HG02981 (cell line): Measurements from ENCODE around the gene KCNJ10.
"Not testable (repeated sequence)": the region's sequence is repeated elsewhere in the genome, so short reads cannot be mapped to it uniquely, and the experiment has no call there.

Experiments used
- ATAC-seq: cut with Tn5 transposase; IDR thresholded peaks from one replicate; pipeline ENCODE4 v1.9.1; 2021; ENCODE audit warnings: mild to moderate bottlenecking, moderate library complexity; ENCODE audit not compliant: unreplicated experiment

Gene KCNJ10

GRCh38 chr1:160062230-160062532 lies 7.8 kb downstream of the KCNJ10 start:
- no peak for ATAC-seq

GRCh38 chr1:160061369-160062229 lies 8.4 kb downstream of the KCNJ10 start:
- ATAC-seq = no peak

DNA sequence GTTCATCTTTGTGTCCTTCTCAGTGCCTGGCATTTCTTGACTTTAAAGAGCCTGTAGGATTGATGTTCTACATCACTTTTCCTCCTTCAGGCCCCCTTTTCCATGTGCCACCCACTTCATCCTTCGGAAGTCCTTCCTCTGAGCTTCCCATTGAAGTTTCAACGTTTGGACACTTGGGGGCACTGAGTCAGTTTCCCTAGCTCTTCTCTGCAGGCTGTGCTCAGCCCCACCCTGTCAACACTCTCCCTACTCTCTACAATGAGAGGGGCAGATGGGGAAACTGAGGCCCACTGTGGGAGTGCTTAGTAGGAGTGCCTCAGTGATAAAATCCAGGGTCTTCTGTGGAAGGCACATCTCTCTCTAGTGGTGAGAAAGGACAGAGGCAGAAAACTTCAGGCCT lies 11.9 kb downstream of the KCNJ10 start:
- ATAC-seq = no peak

DNA sequence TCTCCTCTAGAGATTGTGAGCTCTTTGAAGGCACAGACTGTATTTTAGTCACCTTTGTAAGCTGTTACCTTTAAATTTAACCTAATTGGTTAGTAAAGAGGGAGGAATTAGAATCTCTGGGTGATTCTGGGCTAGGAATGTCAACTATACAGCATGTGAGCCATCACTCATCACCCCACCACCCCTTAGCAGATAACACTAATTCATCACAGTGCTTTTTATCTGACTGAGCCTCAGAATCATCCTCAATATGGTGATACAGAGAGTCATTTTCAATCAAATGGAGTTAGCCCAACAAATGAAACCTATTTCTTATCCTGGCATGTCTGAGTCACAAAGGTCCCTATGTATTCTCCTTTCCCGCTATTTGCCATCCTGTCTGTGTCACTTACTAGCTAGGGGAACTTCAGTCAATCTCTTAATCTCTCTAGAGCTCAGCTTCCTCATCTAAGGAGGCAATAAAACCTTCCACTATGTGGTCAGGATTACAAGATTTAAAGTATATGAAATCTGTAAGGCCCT lies 13.3 kb downstream of the KCNJ10 start:
- no peak for ATAC-seq

GRCh38 chr1:160053548-160054365 lies 16.2 kb downstream of the KCNJ10 start:
- ATAC-seq = no peak

DNA sequence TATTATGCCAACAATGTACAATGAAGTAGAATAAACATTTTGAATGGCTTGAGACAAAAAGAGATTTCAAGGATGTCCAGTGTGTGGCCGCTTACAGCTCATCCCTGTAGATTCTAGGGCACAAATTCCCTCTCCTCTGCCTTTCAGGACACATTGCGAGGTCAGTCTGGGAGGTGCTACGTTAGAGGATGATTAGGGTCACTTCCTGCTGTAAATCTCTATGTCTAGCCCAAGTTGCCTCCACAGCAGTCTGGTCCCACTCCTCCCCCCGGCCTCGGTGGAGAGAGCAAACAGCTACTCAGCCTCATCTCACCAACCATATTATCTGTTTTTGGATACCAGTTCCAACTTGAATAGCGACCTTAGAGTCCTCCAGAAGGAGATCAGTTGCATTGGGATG lies 17.0 kb downstream of the KCNJ10 start:
- no peak for ATAC-seq

DNA sequence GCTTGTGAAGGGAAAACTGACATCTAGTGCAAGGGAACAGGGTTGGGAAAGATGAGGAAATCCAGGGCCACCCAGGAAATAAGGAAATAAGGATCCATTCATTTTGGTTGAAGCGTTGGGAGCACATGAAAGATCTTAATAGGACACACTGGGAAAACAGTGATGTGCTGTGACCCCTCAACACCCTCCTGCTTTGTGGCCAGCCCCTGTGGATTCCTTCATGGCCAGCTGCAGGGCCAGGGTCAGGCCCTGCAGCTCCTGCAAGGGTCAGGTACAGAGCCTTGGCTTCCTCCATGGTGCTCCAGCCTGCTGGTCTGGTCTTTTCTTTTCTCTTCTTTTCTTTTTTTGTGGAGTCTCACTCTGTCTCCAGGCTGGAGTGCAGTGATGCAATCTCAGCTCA lies 19.3 kb downstream of the KCNJ10 start:
- no peak for ATAC-seq

GRCh38 chr1:160050182-160050581 lies 19.8 kb downstream of the KCNJ10 start:
- ATAC-seq = not testable (repeated sequence)

GRCh38 chr1:160049101-160049500 lies 20.9 kb downstream of the KCNJ10 start:
- no peak for ATAC-seq

DNA sequence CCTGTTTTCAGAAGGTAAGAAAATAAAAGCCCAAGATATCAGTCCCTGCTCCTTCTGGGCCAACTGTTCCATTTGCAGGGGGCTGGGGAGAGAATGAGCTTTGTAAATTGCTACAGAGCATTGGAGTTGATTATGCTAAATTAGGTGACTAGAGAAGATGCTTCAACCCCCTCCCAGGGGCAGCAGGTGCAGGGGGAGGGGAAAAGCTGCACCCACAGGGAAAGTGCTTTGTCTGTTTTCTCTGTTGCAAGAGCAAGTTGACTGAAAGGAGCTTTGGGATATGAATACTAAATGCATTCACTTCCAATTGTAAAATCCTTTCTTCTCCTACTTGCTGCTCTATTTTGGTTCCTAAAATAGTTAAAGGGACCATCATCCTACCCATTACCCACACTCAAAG lies 21.6 kb downstream of the KCNJ10 start:
- no peak for ATAC-seq

DNA sequence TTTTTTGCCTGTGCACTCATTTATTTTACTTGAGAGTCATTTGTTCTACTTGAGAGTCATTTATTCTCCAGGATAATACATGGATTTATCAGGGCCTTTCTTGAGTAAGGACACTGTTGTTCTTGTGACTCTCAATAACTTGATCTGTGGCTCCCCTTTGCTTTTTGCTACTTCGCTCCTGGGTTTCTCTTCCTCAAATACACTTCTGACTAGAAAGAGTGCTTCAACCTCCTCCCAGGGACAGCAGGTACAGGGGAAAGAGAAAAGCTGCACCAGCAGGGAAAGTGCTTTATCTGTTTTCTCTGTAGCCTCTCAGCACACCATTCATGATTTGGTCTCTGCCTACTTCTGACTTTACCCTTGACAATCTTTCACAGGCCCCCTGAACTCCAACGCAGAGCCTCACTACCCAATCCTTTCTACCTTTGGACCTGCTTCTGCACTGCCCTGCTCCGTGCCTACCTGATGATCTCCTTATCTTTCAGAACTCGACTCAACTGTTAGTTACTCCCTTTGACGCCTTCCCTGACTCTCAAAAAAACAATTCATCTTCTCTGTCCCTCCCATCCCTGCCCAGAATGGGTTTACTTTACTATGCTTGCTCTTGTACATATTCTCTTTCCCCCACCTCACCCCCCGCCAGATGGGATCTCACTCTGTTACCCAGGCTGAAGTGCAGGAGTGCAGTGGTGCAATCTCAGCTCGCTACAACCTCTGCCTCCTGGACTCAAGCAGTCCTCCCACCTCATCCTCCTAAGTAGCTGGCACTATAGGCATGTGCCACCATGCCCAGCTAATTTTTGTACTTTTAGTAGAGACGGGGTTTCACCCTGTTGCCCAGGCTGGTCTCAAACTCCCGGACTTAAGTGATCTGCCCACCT lies 22.6 kb downstream of the KCNJ10 start:
- peak; percentile 29 for ATAC-seq

DNA sequence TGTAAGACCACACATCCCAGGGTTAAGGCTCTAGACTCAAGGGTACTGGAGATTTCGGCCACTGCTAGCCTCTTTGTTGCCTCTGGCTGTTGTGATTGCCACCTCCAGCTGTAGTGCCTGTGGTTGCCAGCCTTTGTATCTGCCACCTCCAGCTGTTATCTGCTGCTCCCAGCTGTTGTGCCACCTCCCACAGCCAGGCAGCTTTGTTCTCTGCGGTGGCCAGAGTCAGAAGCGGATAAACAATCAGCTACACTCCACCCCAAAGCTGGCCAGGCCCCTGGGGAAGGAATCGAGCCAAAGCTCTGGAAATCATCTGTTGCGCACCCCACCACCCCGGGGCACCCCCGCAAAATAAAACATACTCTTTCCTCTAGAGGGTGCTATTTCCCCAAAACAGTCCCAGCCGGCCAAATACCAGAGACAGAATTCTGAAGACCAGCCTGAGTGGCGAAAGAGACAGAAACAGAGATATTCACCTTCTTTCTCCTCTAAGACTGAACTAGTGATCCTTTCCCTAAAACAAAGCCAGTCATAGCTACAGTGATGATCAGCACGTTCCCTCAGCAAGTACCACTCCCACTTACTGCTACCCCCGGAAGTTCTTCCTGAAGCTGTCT lies 23.4 kb downstream of the KCNJ10 start:
- ATAC-seq = peak; percentile 67

DNA sequence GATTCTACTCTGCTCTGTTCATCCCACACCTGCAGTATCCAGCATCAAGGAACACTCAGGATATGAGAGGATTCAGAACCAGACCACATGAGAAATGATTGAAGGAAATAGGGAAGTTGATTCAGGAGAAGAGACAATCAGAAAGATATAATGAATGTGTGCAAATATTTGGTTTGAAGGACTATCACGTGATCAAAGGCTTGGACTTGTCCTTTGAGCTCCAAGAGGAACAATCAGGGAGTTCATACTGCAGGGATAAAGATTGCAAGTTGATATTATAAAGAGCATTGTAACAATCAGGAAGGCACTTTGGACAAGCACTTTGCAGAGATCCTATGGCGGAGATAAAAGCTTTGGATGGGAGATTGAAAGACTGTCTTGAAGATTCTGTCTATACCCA lies 24.3 kb downstream of the KCNJ10 start:
- ATAC-seq = no peak

GRCh38 chr1:160043543-160043942 lies 26.4 kb downstream of the KCNJ10 start:
- no peak for ATAC-seq

DNA sequence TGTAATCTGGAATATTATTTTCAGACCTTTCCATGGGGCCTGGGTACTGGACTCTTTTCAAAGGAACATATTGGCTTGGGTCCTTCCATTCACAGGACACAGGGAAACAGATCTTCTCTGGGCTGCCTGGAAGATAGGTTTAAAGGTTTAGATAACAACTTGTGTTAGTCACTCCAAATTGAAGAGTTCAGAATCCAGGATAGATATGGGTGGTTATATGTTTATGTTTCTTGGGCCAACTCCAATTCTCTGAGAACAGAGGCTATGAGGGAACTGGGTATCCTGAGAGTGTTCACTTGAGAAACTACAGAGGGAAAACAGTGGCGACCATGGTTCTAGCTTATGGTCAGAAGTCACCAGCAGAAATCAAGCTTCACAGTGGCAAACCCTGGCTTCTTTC lies 29.5 kb downstream of the KCNJ10 start:
- no peak for ATAC-seq

GRCh38 chr1:160032165-160032820 lies 37.7 kb downstream of the KCNJ10 start:
- peak; percentile 7 for ATAC-seq

DNA sequence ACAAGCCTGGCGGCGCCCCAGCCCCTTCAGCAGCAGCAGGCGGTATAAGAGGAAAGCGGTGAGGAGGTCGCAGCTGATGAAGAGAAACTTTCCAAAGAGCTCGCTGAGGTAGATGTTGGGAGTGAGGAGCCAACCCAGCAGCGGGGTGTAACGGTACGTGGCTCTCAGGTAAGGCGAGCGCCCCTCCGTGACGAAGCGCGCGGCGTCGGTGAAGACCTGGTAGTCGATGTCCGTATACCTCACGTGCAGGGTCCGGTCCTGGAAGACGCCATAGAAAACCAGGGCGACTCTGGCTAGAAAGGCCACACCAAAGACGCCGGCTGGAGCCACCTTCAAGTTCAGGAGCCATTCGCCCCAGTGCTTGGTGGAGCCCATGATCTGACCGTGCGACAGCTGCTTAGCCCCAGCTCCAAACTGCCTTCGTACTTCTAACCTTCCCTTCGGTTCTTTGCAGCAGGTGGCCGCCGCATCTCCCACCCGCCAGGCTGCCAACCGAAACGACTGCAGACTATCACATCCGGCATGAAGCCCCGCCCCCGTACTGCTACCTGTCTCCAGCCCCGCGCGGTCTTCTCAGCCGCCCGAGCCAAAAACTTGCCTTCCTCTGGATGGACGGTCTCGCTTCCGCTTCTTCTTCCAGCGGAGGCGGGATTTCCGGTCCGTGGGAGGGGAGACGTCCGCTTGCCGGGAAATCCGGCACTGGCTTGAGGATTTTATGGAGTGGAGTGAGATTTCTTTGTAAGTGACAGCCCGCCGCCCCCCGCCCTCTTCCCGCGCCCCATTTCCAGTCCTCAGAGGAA lies 38.4 kb downstream of the KCNJ10 start, which contains the start of gene PIGM:
Gene PIGM (minus strand): TSS at position 626 of the 800 bp plus-strand sequence. CDS start 251 bp downstream, at position 375.
- peak; percentile 94 for ATAC-seq

- peak; percentile 22 for ATAC-seq
Measured at GRCh38 chr1:160030657-160031364, 39.1 kb downstream of the KCNJ10 start.
